SK-N-SH treated with all-trans-retinoic acid at 6 μM for 48 hours (cell line): ENCODE results near the gene PDE7B.

ENCODE experiments used
- ARNTL ChIP-seq: fragments of 450-650 bp; formaldehyde crosslinking; IDR thresholded peaks from 2 replicates; pipeline ENCODE4 v1.5.0; 2020; ENCODE audit warnings: low read depth, mild to moderate bottlenecking, moderate library complexity, borderline replicate concordance
- BACH2 ChIP-seq: fragments of 250-450 bp; sonication (Bioruptor Pico); IDR thresholded peaks from 2 replicates; pipeline ENCODE4 v1.9.0; 2021; ENCODE audit warnings: mild to moderate bottlenecking, borderline replicate concordance
- ISL1 ChIP-seq: fragments of 250-450 bp; sonication (Bioruptor Pico); IDR thresholded peaks from 2 replicates; pipeline ENCODE4 v2.1.2; 2022; ENCODE audit warnings: mild to moderate bottlenecking, moderate library complexity
- PATZ1 ChIP-seq: fragments of 250-450 bp; sonication (Bioruptor Pico); IDR thresholded peaks from 2 replicates; pipeline ENCODE4 v1.8.0; 2020; ENCODE audit warnings: mild to moderate bottlenecking, moderate library complexity, borderline replicate concordance
- RARB ChIP-seq: fragments of 250-450 bp; sonication (Bioruptor Pico); IDR thresholded peaks from 2 replicates; pipeline ENCODE4 v1.8.0; 2021; ENCODE audit warnings: mild to moderate bottlenecking, moderate library complexity
- ZFP3 ChIP-seq: fragments of 250-450 bp; sonication (Bioruptor Pico); IDR thresholded peaks from 2 replicates; pipeline ENCODE4 v1.5.0; 2020; ENCODE audit warnings: mild to moderate bottlenecking, moderate library complexity
- ZNF565 ChIP-seq: fragments of 450-650 bp; formaldehyde crosslinking; conservative IDR thresholded peaks from 2 replicates; pipeline ENCODE4 v1.5.0; 2020; ENCODE audit warnings: low read depth, mild to moderate bottlenecking, moderate library complexity
- ZNF70 ChIP-seq: fragments of 450-650 bp; formaldehyde crosslinking; IDR thresholded peaks from 2 replicates; pipeline ENCODE4 v1.5.0; 2020; ENCODE audit warnings: mild to moderate bottlenecking, moderate library complexity
- ZNF8 ChIP-seq: fragments of 450-650 bp; formaldehyde crosslinking; IDR thresholded peaks from 2 replicates; pipeline ENCODE4 v1.5.0; 2020; ENCODE audit warnings: mild to moderate bottlenecking, moderate library complexity
- TF ChIP-seq, protein P1 (sequence below): fragments of 250-450 bp; sonication (Bioruptor Pico); IDR thresholded peaks from 2 replicates; pipeline ENCODE4 v1.5.1; 2020; ENCODE audit warnings: low read depth, mild to moderate bottlenecking, moderate library complexity

DNA sequence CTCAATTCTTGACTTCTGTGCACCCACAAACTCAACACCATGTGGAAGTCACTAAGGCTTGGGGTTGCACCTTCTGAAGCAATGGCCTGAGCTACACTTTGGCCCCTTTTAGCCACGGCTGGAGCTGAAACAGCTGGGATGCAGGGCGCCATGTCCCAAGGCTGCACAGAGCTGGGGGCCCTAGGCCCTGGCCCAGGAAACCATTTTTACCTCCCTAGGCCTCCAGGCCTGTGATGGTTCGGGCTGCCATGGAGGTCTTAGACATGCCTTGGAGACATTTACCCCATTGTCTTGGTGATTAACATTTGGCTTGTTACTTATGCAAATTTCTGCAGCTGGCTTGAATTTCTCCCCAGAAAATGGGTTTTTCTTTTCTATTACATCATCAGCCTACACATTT lies 311.8 kb downstream of the PDE7B start:
- TF ChIP-seq, protein P1, sequence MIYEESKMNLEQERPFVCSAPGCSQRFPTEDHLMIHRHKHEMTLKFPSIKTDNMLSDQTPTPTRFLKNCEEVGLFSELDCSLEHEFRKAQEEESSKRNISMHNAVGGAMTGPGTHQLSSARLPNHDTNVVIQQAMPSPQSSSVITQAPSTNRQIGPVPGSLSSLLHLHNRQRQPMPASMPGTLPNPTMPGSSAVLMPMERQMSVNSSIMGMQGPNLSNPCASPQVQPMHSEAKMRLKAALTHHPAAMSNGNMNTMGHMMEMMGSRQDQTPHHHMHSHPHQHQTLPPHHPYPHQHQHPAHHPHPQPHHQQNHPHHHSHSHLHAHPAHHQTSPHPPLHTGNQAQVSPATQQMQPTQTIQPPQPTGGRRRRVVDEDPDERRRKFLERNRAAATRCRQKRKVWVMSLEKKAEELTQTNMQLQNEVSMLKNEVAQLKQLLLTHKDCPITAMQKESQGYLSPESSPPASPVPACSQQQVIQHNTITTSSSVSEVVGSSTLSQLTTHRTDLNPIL, result no peak
- TF ChIP-seq ISL1 (CRISPR knock-in tag) (no peak), RARB (no peak), ZNF70 (CRISPR knock-in tag) (no peak), ZNF8 (CRISPR knock-in tag) (no peak), ZFP3 (no peak), PATZ1 (CRISPR knock-in tag) (no peak), ARNTL (CRISPR knock-in tag) (no peak), BACH2 (CRISPR knock-in tag) (no peak), ZNF565 (no peak)
